Measurements from ENCODE around the gene GRK5. TPM values are rescaled to one million over a fixed set of nuclear protein-coding genes. Genes with fewer than 3 reads are reported as not detected.

GRK5 gene
- total RNA-seq, 1 experiment from 2014 or later = 1.2 TPM

DNA sequence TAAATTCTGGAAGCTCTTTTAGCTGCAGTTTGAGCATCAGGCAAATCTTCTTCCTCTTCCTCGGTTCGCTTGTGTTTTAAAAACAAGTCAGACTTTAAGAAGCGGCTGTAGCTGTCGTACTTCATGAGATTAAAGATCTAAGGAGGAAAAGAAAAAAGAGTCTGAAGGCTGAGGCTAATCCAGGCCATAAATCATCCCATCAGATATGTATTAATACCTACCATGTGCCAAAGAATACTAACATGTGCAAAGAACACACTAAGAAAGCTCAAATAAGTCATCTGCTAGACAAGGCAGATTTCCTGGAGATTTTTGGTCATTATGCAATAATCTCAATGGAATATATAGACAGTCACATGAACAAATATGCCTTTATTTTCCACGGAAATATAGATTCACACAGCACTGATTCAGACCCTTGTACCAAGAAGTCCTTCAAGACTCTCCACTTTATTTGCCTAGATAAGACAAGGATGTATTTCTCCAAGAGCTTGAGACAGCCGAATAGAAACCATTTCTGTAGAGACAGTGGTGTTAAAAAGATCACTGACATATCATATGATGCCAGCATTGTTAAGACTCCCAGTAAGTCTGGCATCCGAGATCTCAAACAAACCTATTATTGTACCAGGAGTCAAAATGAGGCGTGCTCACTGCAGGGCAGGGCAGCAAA, 292.9 kb downstream of the GRK5 start:
- Histone ChIP-seq H3K79me2 (ENCODE audit: insufficient read depth, low read length) (no peaks in the 10 kb centered on the region), H2BK15ac (ENCODE audit: low read depth, low read length) (no peak overlapping the region), H3K27me3 (ENCODE audit: insufficient read depth, low read length) (no peaks in the 10 kb centered on the region), H2BK20ac (ENCODE audit: low read depth, low read length, poor library complexity, severe bottlenecking) (no peak overlapping the region), H3K4ac (ENCODE audit: low read depth, low read length) (no peak overlapping the region), H2AFZ (ENCODE audit: low read length) (no peak overlapping the region), H2BK12ac (ENCODE audit: insufficient read length, low read depth, low read length) (no peak overlapping the region), H3K23me2 (ENCODE audit: insufficient read length, low read depth, low read length, poor library complexity, severe bottlenecking) (no peaks in the 10 kb centered on the region), H3K9ac (ENCODE audit: extremely low read depth, insufficient read length, low read length) (no peak overlapping the region), H4K91ac (ENCODE audit: insufficient read length, low read depth, low read length) (no peak overlapping the region), H3K56ac (ENCODE audit: insufficient read length, low read depth, low read length) (no peak overlapping the region), H3K4me1 (ENCODE audit: insufficient read depth, low read length) (no peaks in the 10 kb centered on the region), H3K23ac (ENCODE audit: insufficient read length, low read depth, low read length) (no peak overlapping the region), H3K18ac (ENCODE audit: insufficient read length, low read depth, low read length) (no peak overlapping the region), H3T11ph (ENCODE audit: low read length) (no peak overlapping the region), H3K9me3 (ENCODE audit: control insufficient read depth, low read depth, low read length) (no peaks in the 10 kb centered on the region), H3K4me2 (ENCODE audit: insufficient read depth, insufficient read length, low read length) (no peak overlapping the region), H2BK120ac (ENCODE audit: low read depth, low read length, poor library complexity, severe bottlenecking) (no peak overlapping the region), H4K8ac (replicated peaks; ENCODE audit: insufficient read length, low read depth, low read length) (no peak overlapping the region), H3K27ac (ENCODE audit: insufficient read length, low read depth, low read length) (no peak overlapping the region), H2AK5ac (ENCODE audit: insufficient read length, low read length) (no peak overlapping the region), H4K20me1 (ENCODE audit: control insufficient read depth, insufficient read depth, insufficient read length) (no peaks in the 10 kb centered on the region), H3K14ac (ENCODE audit: insufficient read depth, low read length) (no peak overlapping the region), H2BK5ac (ENCODE audit: insufficient read length, low read length) (no peak overlapping the region), H3K79me1 (ENCODE audit: insufficient read depth, low read depth, low read length, poor library complexity, severe bottlenecking) (no peaks in the 10 kb centered on the region), H4K5ac (ENCODE audit: insufficient read length, low read depth, low read length) (no peak overlapping the region)
- H3K4me3 Mint-ChIP-seq = no peak overlapping the region
- no peaks in the 10 kb centered on the region; a peak in 1 of 7 replicates for H3K36me3 Mint-ChIP-seq (ENCODE audit: insufficient read depth in 1 of 3, low read depth in 3 of 3)
- no CpG with 5 or more reads among the region's 8 CpGs for WGBS (ENCODE audit: extremely low coverage, insufficient read length, low lambda C conversion rate)
- H3K4me1 Mint-ChIP-seq = peaks cover 6 to 20% of the 10 kb centered on the region in 2 experiments
- H3K27ac Mint-ChIP-seq = no peak overlapping the region
- TF ChIP-seq CTCF (conservative IDR thresholded peaks at IDR 0.05) = no peak
- DNase-seq = no peak
- no peaks in the 10 kb centered on the region; a peak in 1 of 5 replicates for H3K9me3 Mint-ChIP-seq
- peaks cover 14% of the 10 kb centered on the region for H3K27me3 Mint-ChIP-seq (ENCODE audit: low read depth)

Data from H9 (cell line).